NCI-H1092 (cell line): ENCODE results near the gene CDKN2B.

Experiments
- DNase-seq: peaks from one replicate; lab custom pipeline; 2025; lab: John Stamatoyannopoulos, UW

CDKN2B gene

GRCh38 chr9:21993893-21994555 lies 15.1 kb downstream of the CDKN2B start, which contains the start of gene CDKN2A:
TSS of gene CDKN2A (minus strand) at chr9:21994392.
- no peak for DNase-seq

GRCh38 chr9:21993007-21993406 lies 16.1 kb downstream of the CDKN2B start:
- no peak for DNase-seq

- no peak for DNase-seq
Observed at GRCh38 chr9:21991072-21991959, 17.8 kb downstream of the CDKN2B start.

- no peak for DNase-seq
Observed at GRCh38 chr9:21989440-21990189, 19.5 kb downstream of the CDKN2B start.

GRCh38 chr9:21988056-21988990 lies 20.8 kb downstream of the CDKN2B start:
- no peak for DNase-seq

- no peak for DNase-seq
Observed at GRCh38 chr9:21985964-21986667, 23.0 kb downstream of the CDKN2B start.

- DNase-seq = no peak
Observed at GRCh38 chr9:21984101-21984500, 25.0 kb downstream of the CDKN2B start.

- no peak for DNase-seq
Observed at GRCh38 chr9:21983561-21983935, 25.6 kb downstream of the CDKN2B start.

GRCh38 chr9:21982861-21983560 lies 26.1 kb downstream of the CDKN2B start:
- DNase-seq = no peak

GRCh38 chr9:21982391-21982790 lies 26.7 kb downstream of the CDKN2B start:
- DNase-seq = no peak

GRCh38 chr9:21976334-21976875 lies 32.7 kb downstream of the CDKN2B start:
- DNase-seq = no peak

GRCh38 chr9:21974722-21975409 lies 34.2 kb downstream of the CDKN2B start:
- peak; percentile 94 for DNase-seq

- DNase-seq = peak; percentile 52
Observed at GRCh38 chr9:21974343-21974721, 34.8 kb downstream of the CDKN2B start.

GRCh38 chr9:21972361-21972760 lies 36.7 kb downstream of the CDKN2B start:
- no peak for DNase-seq

- DNase-seq = no peak
Observed at GRCh38 chr9:21970800-21971640, 38.1 kb downstream of the CDKN2B start.

- no peak for DNase-seq
Observed at GRCh38 chr9:21969951-21970799, 38.9 kb downstream of the CDKN2B start.
